ENCODE results near the gene HES1.

GRCh38 chr3:194105292-194105691, 30.7 kb upstream of the HES1 start:
- TF ChIP-seq CTCF (IDR thresholded peaks at IDR 0.05) (no peak), EZH2 (IDR thresholded peaks at IDR 0.05) (no peak)

Measured in neural progenitor cell (in vitro differentiated cells).